Thyroid gland (tissue), 4 donors: ENCODE data around the gene SS18L1. TPM values are rescaled to one million over a fixed set of nuclear protein-coding genes. Genes with fewer than 3 reads are reported as not detected.

ENCODE experiments used
- DNase-seq, 2 donors: peaks; one replicate each; pipeline ENCODE4 v3.0.0-alpha.2; 2019
- H3K27ac ChIP-seq, 3 donors: fragments of 200-600 bp; sonication (generic); 1 replicate in 2 of 3; 2 replicates in 1 of 3; pipeline ENCODE4 v1.5.1; 2016 to 2019; ENCODE audit warnings: mild to moderate bottlenecking in 1 of 3, moderate library complexity in 1 of 3
- H3K27me3 ChIP-seq: fragments of 200-600 bp; sonication (generic); one replicate; pipeline ENCODE4 v1.5.1; 2019
- H3K36me3 ChIP-seq, 2 donors: fragments of 200-600 bp; sonication (generic); one replicate each; pipeline ENCODE4 v1.5.1; 2016 to 2019
- H3K4me1 ChIP-seq, 2 donors: fragments of 200-600 bp; sonication (generic); one replicate each; pipeline ENCODE4 v1.5.1; 2017 to 2019
- H3K4me3 ChIP-seq, 3 donors: fragments of 200-600 bp; sonication (generic); replicated peaks in 1 of 3; 1 replicate in 2 of 3; 2 replicates in 1 of 3; pipeline ENCODE4 v1.5.1; 2016; ENCODE audit warnings: mild to moderate bottlenecking in 1 of 3
- H3K9me3 ChIP-seq: fragments of 200-600 bp; sonication (generic); one replicate; pipeline ENCODE4 v1.5.1; 2017
- CTCF ChIP-seq, 6 experiments: fragments of 200-600 bp in 3 of 6; fragments of 450-650 bp in 3 of 6; sonication (generic) in 3 of 6; IDR thresholded peaks; one replicate each; pipeline ENCODE4 v1.5.1; 2016 to 2019; ENCODE audit warnings: antibody characterized with exemption in 6 of 6, mild to moderate bottlenecking in 2 of 6, inconsistent platforms in 1 of 6, moderate library complexity in 1 of 6
- POLR2A ChIP-seq, 2 donors: fragments of 450-650 bp; IDR thresholded peaks; one replicate each; pipeline ENCODE4 v1.6.1; 2017; ENCODE audit warnings: antibody characterized with exemption in 2 of 2, mild to moderate bottlenecking in 2 of 2, moderate library complexity in 1 of 2
- WGBS, 2 donors: methylation state at CpG; one replicate each; pipeline ENCODE4 v1.1.5; 2017; 5-methylcytosine and 5-hydroxymethylcytosine counted together
- intact Hi-C: fragments of 100-400 bp; cut with DNase I; formaldehyde crosslinking; loops from one replicate; pipeline ENCODE4 v1.15.1; 2023
- total RNA-seq, 4 donors: library from RNA; depleted of rRNA; stranded (reverse); fragments of >200 nt; gene quantifications; one replicate each; pipeline ENCODE4 v1.2.3, GENCODE V29; 2016

SS18L1 gene
- total RNA-seq, 4 donors from 2014 or later: 12.2 to 22.0 (median 15.2) TPM

DNA sequence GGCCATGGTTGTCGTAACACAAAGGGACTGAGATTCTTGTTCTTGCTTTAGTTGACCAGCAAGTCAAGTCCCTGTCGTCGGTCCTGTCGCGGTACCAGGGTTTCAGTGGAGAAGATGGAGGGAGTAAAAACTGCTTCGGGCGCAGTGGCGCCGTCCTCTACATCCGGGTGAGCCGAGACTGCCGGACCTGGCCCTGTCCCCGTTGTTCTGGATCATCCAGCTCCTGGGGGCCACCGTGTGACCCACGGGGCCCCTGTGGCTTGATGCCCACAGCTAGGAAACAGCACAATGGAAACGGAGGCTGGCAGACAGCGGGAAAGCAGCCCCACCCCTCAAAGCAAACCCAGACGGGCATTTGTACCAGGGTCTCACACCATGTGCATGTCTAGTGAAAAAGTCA is 54.2 kb downstream of the SS18L1 start:
- intact Hi-C loops: no loop called here
- TF ChIP-seq POLR2A (IDR thresholded peaks at IDR 0.05) (no peak), CTCF (IDR thresholded peaks at IDR 0.05) (no peak)
- Histone ChIP-seq H3K36me3 (peaks cover 37 to 48% of the 10 kb centered on the region in 2 donors), H3K27ac (no peak overlapping the region), H3K27me3 (no peaks in the 10 kb centered on the region), H3K4me3 (no peak overlapping the region), H3K4me1 (no peaks in the 10 kb centered on the region), H3K9me3 (no peaks in the 10 kb centered on the region)
- no peak for DNase-seq
- WGBS, 2 donors: 93 to 95% methylated on average over 16 to 17 of the region's 18 CpGs

- Histone ChIP-seq H3K9me3 (no peaks in the 10 kb centered on the region), H3K36me3 (peaks cover 37 to 53% of the 10 kb centered on the region in 2 donors), H3K4me3 (no peak overlapping the region), H3K27ac (no peak overlapping the region), H3K27me3 (no peaks in the 10 kb centered on the region), H3K4me1 (no peaks in the 10 kb centered on the region)
- intact Hi-C loops: no loop called here
- DNase-seq: no peak
- no peak for TF ChIP-seq CTCF (IDR thresholded peaks at IDR 0.05)
- no peak for TF ChIP-seq POLR2A (IDR thresholded peaks at IDR 0.05)
- WGBS, 2 donors: 94 to 96% methylated on average over 15 to 17 of the region's 17 CpGs
Observed at GRCh38 chr20:62198496-62198895, 54.9 kb downstream of the SS18L1 start.

GRCh38 chr20:62198931-62199330 is 55.4 kb downstream of the SS18L1 start:
- Histone ChIP-seq H3K27me3 (no peaks in the 10 kb centered on the region), H3K4me3 (no peak overlapping the region), H3K4me1 (no peaks in the 10 kb centered on the region), H3K9me3 (no peaks in the 10 kb centered on the region), H3K36me3 (peaks cover 37 to 53% of the 10 kb centered on the region in 2 donors), H3K27ac (no peak overlapping the region)
- intact Hi-C loops: no loop called here
- WGBS, 2 donors: 95 to 98% methylated on average over 18 of the region's 18 CpGs
- TF ChIP-seq POLR2A (IDR thresholded peaks at IDR 0.05) (no peak), CTCF (IDR thresholded peaks at IDR 0.05) (no peak)
- no peak for DNase-seq

DNA sequence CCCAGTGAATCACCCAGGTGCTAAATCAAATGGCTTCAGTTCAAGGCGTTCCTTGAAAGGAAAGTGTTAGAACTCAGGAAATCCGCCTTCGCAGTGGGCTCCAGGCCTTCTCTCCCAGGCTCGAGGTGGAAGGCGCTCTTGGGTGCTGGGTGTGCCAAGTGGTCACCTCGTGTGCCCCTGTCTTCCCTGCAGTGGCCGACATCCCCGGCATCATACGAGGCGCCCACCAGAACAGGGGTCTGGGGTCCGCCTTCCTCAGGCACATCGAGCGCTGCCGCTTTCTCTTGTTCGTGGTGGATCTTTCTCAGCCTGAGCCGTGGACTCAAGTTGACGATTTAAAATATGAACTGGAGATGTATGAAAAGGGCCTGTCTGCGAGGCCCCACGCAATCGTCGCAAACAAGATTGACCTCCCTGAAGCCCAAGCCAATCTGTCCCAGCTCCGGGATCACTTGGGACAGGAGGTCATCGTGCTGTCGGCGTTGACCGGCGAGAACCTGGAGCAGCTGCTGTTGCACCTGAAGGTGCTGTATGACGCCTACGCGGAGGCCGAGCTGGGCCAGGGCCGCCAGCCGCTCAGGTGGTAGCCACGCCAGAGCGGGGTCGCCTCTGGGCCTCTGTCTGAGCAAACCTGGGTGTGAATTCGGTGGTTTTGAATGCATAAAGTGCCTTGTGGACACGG is 57.1 kb downstream of the SS18L1 start:
- H3K4me3 ChIP-seq: no peak overlapping the region
- H3K27ac ChIP-seq: no peak overlapping the region
- WGBS, 2 donors: 93 to 95% methylated on average over 35 to 36 of the region's 38 CpGs
- H3K9me3 ChIP-seq: no peaks in the 10 kb centered on the region
- no peak for TF ChIP-seq POLR2A (IDR thresholded peaks at IDR 0.05)
- TF ChIP-seq CTCF (IDR thresholded peaks at IDR 0.05): no peak
- no peak for DNase-seq
- peaks cover 37 to 53% of the 10 kb centered on the region in 2 donors for H3K36me3 ChIP-seq
- H3K4me1 ChIP-seq: no peaks in the 10 kb centered on the region
- intact Hi-C loops: no loop called here
- H3K27me3 ChIP-seq: no peaks in the 10 kb centered on the region

- peaks cover 37 to 49% of the 10 kb centered on the region in 2 donors for H3K36me3 ChIP-seq
- H3K9me3 ChIP-seq: no peaks in the 10 kb centered on the region
- no peak overlapping the region for H3K27ac ChIP-seq
- intact Hi-C loops: no loop called here
- WGBS, 2 donors: 86 to 94% methylated on average over 29 of the region's 38 CpGs
- no peak for DNase-seq
- TF ChIP-seq CTCF (IDR thresholded peaks at IDR 0.05): no peak
- no peak for TF ChIP-seq POLR2A (IDR thresholded peaks at IDR 0.05)
- H3K4me1 ChIP-seq: no peaks in the 10 kb centered on the region
- no peak overlapping the region for H3K4me3 ChIP-seq
- no peaks in the 10 kb centered on the region for H3K27me3 ChIP-seq
Observed at GRCh38 chr20:62201173-62202082, 57.9 kb downstream of the SS18L1 start.
